ENCODE measurements around the gene MARVELD2.
"Not testable (repeated sequence)": the region's sequence is repeated elsewhere in the genome, so short reads cannot be mapped to it uniquely, and the experiment has no call there.

Gene MARVELD2

DNA sequence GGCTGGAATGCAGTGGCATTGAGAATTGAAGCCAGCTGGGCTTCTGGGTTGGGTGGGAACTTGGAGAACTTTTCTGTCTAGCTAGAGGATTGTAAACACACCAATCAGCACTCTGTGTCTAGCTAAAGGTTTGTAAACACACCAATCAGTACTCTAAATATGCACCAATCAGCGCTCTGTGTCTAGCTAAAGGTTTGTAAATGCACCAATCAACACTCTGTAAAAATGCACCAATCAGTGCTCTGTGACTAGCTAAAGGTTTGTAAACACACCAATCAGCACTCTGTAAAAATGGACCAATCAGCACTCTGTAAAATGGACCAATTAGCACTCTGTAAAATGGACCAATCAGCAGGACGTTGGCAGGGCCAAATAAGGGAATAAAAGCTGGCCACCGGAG lies 51.5 kb downstream of the MARVELD2 start:
- CTCF ChIA-PET = interaction anchor here (1.4 kb wide), 1 partner anchor 26 kb away, joined by 3 read pairs; no protein-coding TSS in a partner anchor
- H3K36me3 Mint-ChIP-seq, H3K27ac Mint-ChIP-seq, H3K9me3 Mint-ChIP-seq, H3K4me3 Mint-ChIP-seq, DNase-seq, H3K4me1 Mint-ChIP-seq, H3K27me3 Mint-ChIP-seq: not testable (repeated sequence)

DNA sequence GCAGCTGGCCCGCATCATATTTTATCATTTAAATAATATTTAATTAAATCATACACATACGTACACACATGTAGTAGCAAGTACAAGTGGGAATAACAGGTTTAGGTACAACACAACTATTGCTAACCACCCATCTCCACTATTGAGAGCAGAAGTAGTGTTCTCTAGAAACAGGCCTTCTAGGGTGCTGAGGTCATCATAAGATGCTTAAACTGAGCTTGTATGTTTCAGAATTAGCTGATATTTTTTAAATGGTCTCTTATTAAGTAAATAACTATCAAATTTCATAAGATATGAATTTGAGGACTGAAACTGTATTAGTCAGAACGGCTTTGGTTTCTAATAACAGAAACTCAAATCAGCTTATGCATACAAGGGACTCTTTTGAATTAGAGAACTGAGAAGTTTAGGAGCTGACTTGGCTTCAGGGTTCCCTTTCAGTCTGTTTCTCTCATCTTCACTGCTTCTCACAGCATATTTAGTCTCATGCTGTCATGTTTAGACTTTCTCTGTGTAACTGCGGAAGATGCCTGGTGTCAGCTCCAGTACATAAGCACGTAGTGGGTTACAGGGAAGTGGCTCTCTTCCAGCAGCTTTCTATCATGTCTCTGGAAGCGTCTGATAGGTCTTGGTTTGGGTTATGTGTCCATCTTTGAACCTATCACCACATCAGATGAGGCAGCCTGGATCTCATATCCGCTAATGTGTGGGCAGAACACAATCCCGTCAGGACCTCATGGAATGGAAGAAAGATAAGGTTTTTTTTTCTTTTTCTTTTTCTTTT lies 52.7 kb downstream of the MARVELD2 start:
- CTCF ChIA-PET = interaction anchor here (1.4 kb wide), 1 partner anchor 28 kb away, joined by 3 read pairs; no protein-coding TSS in a partner anchor
- no peak overlapping the region for H3K4me3 Mint-ChIP-seq
- H3K36me3 Mint-ChIP-seq = no peaks in the 10 kb centered on the region
- H3K27ac Mint-ChIP-seq = no peak overlapping the region
- H3K27me3 Mint-ChIP-seq = no peaks in the 10 kb centered on the region
- no peaks in the 10 kb centered on the region for H3K4me1 Mint-ChIP-seq
- no peak for DNase-seq
- H3K9me3 Mint-ChIP-seq = no peaks in the 10 kb centered on the region

DNA sequence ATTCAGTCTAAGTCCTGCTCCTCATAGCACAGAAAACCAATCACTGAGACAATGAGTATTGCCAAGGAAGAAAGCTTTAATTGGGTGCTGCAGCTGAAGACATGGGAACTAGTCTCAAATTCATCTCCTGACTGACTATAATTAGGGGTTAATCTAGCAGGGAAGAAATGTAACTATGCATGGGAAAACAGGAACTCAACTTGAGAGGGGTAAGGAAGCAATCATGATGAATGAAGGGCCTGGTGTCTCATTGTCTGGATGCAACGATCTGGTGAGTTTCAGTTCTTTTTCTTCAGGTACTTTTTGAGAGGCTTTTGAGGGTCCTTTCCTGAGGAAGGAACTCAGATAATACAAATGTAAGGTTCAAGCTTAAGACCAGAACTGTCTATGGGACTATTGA lies 53.7 kb downstream of the MARVELD2 start:
- Mint-ChIP-seq H3K4me3 (no peak overlapping the region), H3K27me3 (no peaks in the 10 kb centered on the region), H3K4me1 (no peaks in the 10 kb centered on the region), H3K9me3 (no peaks in the 10 kb centered on the region), H3K27ac (no peak overlapping the region), H3K36me3 (no peaks in the 10 kb centered on the region)
- CTCF ChIA-PET = no interaction called here
- DNase-seq = no peak

DNA sequence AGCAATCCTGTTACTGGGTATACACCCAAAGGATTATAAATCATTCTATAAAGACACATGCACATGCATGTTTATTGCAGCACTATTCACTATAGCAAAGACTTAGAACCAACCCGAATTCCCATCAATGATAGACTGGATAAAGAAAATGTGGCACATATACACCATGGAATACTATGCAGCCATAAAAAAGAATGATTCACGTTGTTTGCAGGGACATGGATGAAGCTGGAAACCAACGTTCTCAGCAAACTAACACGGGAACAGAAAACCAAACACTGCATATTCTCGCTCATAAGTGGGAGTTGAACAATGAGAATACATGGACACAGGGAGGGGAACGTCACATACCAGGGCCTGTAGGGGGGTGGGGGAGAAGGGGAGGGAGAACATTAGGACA lies 56.6 kb downstream of the MARVELD2 start:
- H3K27ac Mint-ChIP-seq, H3K36me3 Mint-ChIP-seq, H3K4me1 Mint-ChIP-seq, H3K4me3 Mint-ChIP-seq, DNase-seq, H3K9me3 Mint-ChIP-seq, CTCF ChIA-PET, H3K27me3 Mint-ChIP-seq: not testable (repeated sequence)

DNA sequence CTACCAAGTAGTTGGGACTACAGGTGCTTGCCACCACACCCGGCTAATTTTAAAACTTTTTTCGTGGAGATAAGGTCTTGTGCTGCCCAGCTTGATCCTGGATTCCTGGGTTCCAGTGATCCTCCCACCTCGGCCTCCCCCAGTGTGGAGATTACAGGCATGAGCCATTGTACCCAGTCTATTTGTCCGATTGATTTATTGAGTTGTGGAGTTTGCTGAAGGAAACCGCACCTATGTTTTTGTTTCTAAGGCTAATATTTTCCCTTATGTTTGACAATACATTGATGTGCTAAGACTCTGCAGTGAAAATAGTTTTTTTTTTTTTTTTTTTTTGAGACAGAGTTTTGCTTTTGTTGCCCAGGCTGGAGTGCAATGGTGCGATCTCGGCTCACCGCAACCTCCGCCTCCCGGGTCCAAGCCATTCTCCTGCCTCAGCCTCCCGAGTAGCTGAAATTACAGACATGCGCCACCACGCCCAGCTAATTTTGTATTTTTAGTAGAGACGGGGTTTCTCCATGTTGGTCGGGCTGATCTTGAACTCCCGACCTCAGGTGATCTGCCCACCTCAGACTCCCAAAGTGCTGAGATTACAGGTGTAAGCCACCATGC lies 57.7 kb downstream of the MARVELD2 start:
- H3K4me3 Mint-ChIP-seq, DNase-seq, H3K9me3 Mint-ChIP-seq, H3K4me1 Mint-ChIP-seq, H3K36me3 Mint-ChIP-seq, H3K27ac Mint-ChIP-seq, H3K27me3 Mint-ChIP-seq, CTCF ChIA-PET: not testable (repeated sequence)

DNA sequence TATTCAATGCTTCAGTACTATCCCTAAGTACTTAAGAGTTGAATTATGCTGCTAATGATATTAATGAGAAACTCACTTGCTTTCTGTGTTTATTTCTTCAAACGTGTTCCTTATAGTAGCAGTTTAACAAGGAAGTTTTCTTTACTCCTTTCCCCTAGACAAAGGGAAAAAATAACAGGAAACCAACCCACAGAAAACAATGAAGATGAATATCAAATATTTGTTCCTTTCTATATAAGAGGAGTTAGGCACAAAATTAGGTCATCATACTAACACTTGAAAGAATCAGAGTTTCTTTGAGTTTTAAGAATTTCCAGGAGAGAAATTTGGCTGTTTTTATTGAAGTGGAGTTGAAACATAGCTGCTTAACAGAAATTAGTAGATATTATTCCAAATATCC lies 62.3 kb downstream of the MARVELD2 start:
- H3K36me3 Mint-ChIP-seq = no peaks in the 10 kb centered on the region
- H3K4me1 Mint-ChIP-seq = no peaks in the 10 kb centered on the region
- CTCF ChIA-PET = no interaction called here
- DNase-seq = no peak
- H3K9me3 Mint-ChIP-seq = no peaks in the 10 kb centered on the region
- H3K27me3 Mint-ChIP-seq = no peaks in the 10 kb centered on the region
- H3K4me3 Mint-ChIP-seq = no peak overlapping the region
- H3K27ac Mint-ChIP-seq = no peak overlapping the region

DNA sequence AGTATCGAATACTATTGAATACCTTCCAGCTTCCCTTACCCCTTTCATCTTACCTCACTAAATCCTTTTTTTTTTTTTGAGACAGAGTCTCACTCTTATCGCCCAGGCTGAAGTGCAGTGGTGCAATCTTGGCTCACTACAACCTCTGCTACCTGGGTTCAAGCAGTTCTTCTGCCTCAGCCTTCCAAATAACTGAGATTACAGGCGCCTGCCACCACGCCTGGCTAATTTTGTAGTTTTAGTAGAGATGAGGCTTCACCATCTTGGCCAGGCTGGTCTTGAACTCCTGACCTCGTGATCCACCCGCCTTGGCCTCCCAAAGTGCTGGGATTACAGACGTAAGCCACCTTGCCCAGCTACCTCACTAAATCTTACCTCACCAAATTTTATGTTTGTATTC lies 63.4 kb downstream of the MARVELD2 start:
- H3K9me3 Mint-ChIP-seq, H3K4me3 Mint-ChIP-seq, H3K27me3 Mint-ChIP-seq, CTCF ChIA-PET, DNase-seq, H3K27ac Mint-ChIP-seq, H3K36me3 Mint-ChIP-seq, H3K4me1 Mint-ChIP-seq: not testable (repeated sequence)

DNA sequence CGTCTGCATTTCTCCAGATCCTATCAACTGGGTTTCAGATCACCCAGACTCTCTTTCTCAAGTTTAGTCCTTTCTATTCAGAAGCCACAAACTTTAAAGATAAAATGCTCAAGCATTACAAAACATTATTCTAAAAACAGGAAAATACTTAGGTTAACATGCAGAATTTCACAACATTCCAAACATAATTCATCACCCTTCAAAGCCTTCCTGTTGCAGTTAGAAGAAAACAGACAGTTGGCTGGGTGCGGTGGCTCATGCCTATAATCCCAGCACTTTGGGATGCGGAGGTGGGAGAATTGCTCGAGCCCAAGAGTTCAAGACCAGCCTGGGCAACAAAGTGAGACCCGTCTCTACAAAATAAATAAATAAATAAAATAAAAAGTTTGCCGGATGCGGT lies 70.0 kb downstream of the MARVELD2 start:
- H3K27ac Mint-ChIP-seq = no peak overlapping the region
- H3K4me1 Mint-ChIP-seq = no peaks in the 10 kb centered on the region
- H3K27me3 Mint-ChIP-seq = peaks cover 24% of the 10 kb centered on the region
- CTCF ChIA-PET = no interaction called here
- H3K9me3 Mint-ChIP-seq = no peaks in the 10 kb centered on the region
- no peak for DNase-seq
- H3K36me3 Mint-ChIP-seq = no peaks in the 10 kb centered on the region
- H3K4me3 Mint-ChIP-seq = no peak overlapping the region

DNA sequence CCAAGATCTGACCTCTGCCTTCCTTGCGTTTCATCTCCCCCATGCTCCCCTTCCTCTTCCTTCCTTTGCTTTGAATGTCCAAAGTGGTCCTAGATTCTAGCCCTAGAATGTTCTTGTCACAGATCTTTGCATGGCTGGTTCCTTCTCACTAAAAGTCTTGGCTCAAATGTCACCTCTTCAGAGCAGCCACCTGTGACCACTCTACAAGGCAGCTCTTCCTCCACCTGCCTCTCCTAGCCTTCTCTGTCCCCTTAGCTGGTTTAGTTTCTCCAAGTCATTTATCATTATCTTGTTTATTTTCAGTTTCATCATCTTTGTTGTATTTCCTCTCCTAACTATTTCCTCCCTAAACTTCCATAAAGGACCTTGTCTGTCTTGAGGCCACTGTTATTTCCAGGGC lies 70.6 kb downstream of the MARVELD2 start:
- Mint-ChIP-seq H3K27me3 (peaks cover 24% of the 10 kb centered on the region), H3K4me1 (no peaks in the 10 kb centered on the region), H3K4me3 (no peak overlapping the region), H3K27ac (no peak overlapping the region), H3K36me3 (no peaks in the 10 kb centered on the region), H3K9me3 (no peaks in the 10 kb centered on the region)
- CTCF ChIA-PET = no interaction called here
- DNase-seq = no peak

DNA sequence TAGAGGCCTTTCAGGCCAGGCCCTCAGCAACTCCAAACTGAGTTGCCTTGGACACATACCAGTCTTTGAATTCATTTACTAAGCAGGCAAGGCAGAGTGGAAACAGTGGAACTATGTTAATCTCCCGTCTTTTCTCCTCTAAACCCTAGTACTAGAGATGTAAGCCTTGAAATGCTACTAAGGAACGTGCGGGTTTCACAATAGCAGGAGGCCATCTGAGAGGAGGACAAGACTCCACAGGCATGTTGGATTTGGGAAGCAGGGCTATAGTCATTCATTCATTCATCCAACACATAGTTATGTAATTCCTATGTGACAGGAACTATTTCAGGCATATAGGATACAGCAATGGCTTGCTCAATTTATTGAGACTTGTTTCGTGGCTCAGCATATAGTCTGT lies 74.3 kb downstream of the MARVELD2 start:
- Mint-ChIP-seq H3K36me3 (no peaks in the 10 kb centered on the region), H3K27me3 (peaks cover 56% of the 10 kb centered on the region), H3K4me3 (no peak overlapping the region), H3K9me3 (no peaks in the 10 kb centered on the region), H3K27ac (no peak overlapping the region), H3K4me1 (peaks cover 13% of the 10 kb centered on the region)
- DNase-seq = no peak
- CTCF ChIA-PET = no interaction called here

DNA sequence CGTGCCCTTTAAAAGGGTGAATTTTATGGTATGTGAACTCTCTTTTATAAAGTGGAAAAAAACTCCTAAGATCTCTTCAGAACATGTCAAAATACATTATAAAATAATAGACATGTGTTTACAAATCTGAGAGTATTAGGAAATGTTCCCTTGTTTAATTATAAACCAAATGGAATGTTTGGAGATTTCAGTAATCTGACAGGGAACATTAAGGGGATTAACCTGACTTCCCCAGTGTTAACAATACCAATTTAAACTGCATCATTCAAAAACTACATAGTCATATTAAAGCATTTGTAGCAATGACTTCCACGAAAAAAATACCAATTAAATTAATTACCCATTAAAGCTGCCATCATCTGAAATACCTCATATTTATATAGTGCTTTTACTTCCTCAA lies 76.1 kb downstream of the MARVELD2 start:
- H3K4me3 Mint-ChIP-seq = no peak overlapping the region
- no peaks in the 10 kb centered on the region for H3K9me3 Mint-ChIP-seq
- H3K36me3 Mint-ChIP-seq = no peaks in the 10 kb centered on the region
- no peak for DNase-seq
- H3K27ac Mint-ChIP-seq = no peak overlapping the region
- peaks cover 13% of the 10 kb centered on the region for H3K4me1 Mint-ChIP-seq
- CTCF ChIA-PET = no interaction called here
- H3K27me3 Mint-ChIP-seq = peaks cover 66% of the 10 kb centered on the region

DNA sequence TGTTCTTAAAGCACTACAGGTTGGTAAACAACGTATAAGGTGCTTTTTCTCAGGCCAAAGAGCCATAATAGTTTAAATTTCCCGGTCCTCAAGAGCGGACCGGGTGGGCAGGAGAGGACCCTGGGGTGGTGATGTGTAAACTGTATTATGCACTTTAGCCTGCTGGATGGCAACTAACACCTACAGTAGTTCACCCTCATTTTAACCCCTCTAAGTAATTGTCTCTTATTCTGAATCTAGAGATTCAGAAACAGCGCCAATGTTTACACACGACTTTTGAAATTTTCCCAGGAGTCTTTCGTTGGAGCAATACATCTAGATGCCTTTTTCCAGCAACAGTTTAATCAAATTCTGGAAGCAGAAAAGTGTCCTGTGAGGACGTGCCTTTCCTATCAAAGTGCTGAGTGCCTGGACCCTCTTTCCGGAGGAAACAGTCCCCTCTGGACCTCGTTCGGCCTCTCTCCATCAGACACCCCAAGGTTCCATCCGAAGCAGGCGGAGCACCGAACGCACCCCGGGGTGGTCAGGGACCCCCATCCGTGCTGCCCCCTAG lies 77.0 kb downstream of the MARVELD2 start:
- peak overlapping the region; percentile 73 for H3K4me3 Mint-ChIP-seq
- no peak overlapping the region for H3K27ac Mint-ChIP-seq
- no peaks in the 10 kb centered on the region for H3K9me3 Mint-ChIP-seq
- H3K36me3 Mint-ChIP-seq = no peaks in the 10 kb centered on the region
- H3K4me1 Mint-ChIP-seq = peaks cover 13% of the 10 kb centered on the region
- peaks cover 72% of the 10 kb centered on the region for H3K27me3 Mint-ChIP-seq
- CTCF ChIA-PET = no interaction called here
- DNase-seq = no peak

DNA sequence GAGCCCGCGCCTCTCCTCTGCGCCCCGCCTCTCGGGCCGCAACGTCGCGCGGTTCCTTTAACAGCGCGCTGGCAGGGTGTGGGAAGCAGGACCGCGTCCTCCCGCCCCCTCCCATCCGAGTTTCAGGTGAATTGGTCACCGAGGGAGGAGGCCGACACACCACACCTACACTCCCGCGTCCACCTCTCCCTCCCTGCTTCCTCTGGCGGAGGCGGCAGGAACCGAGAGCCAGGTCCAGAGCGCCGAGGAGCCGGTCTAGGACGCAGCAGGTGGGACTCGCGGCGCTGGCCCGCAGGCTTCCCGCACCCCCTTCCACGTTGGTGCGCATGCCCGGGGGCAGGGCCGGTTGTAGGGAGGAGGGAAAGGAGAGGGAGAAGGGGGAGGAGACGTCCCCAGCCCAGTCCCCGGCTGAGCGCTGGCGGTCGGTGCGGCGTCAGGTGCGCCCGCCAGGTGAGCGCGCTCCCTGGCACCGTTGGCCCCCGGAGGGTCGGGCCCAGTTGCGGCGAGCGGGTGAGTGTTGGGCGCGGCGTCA lies 77.5 kb downstream of the MARVELD2 start, which contains the start of gene OCLN:
Gene OCLN (plus strand): TSS at position 400 of the 532 bp plus-strand sequence. CDS start 11,455 bp downstream, outside the sequence.
- CTCF ChIA-PET = no interaction called here
- no peaks in the 10 kb centered on the region for H3K36me3 Mint-ChIP-seq
- H3K9me3 Mint-ChIP-seq = no peaks in the 10 kb centered on the region
- peak; percentile 40 for DNase-seq
- peaks cover 78% of the 10 kb centered on the region for H3K27me3 Mint-ChIP-seq
- no peak within 1 kb of the TSS for H3K27ac Mint-ChIP-seq
- peak within 1 kb of the TSS; percentile 73 for H3K4me3 Mint-ChIP-seq
- peaks cover 13% of the 10 kb centered on the region for H3K4me1 Mint-ChIP-seq

DNA sequence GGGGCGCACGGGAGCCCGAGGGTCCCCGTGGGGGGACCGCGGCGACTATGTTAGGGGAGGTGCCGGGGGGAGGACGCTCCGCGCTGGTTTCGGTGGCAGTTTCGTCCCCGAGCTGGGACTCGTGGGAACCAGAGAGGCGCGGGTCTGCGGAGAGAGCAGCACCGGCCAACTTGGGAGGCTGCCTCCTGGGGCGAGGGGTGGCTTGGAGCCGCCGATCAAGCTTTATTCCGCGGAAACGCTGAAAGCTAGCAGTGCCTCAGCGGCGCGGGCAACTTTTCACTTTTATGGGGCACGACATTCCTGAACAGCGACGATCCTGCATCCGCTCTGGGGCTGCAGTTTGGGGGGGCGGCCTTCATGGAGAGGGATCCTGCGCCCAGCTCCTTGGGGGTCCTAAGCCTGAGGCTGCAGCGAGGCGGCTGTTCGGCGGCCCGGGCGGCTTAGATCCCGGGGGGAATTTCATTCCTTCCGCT lies 78.0 kb downstream of the MARVELD2 start:
- Mint-ChIP-seq H3K4me3 (peak overlapping the region; percentile 73), H3K4me1 (peaks cover 13% of the 10 kb centered on the region), H3K36me3 (no peaks in the 10 kb centered on the region), H3K9me3 (no peaks in the 10 kb centered on the region), H3K27ac (no peak overlapping the region), H3K27me3 (peaks cover 80% of the 10 kb centered on the region)
- peak; percentile 46 for DNase-seq
- CTCF ChIA-PET = no interaction called here
